ENCODE measurements around the gene TAS2R60. TPM values are rescaled to one million over a fixed set of nuclear protein-coding genes. Genes with fewer than 3 reads are reported as not detected.
A peak's percentile ranks its signal among the peaks of the same experiment; 100 is the strongest.

The TAS2R60 gene
- total and polyA plus RNA-seq, 9 of the 15 experiments (the other 6 are each of a cell fraction or from before 2014, with no cell fraction given) = 0.08 TPM; not detected in 8

DNA sequence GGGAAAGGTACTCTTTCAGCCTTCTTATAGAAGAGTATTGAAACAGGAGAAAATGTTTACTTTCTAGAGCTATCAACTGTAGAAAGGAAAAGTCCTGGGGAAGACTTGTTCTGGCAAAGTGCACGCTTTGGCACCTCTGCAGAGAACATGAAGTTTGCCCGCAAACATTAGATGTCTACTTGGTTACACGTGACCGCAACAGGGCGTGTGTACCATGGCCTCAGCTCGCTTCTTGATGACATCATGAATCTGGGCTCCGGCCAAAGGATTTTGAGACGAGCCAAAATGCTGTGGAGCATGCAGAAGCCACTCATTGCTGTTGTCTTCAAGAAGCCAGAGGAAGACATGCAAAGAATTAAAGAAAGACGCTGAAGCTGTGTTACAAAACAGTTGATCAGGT lies 8.6 kb upstream of the TAS2R60 start:
- Histone ChIP-seq H3K27me3 (ENCODE audit: control insufficient read depth in 2 of 2, insufficient read depth in 2 of 2, low read length in 2 of 2) (no peaks in the 10 kb centered on the region), H3K4me1 (replicated peaks in 1 of 2; ENCODE audit: control insufficient read depth in 2 of 2, insufficient read depth in 2 of 2, low read length in 2 of 2) (peaks cover 0 to 3% of the 10 kb centered on the region in 2 experiments; a peak in 1 of 5 replicates), H3K9me1 (ENCODE audit: control insufficient read depth, insufficient read depth, low read length) (no peaks in the 10 kb centered on the region), H4K20me1 (replicated peaks; ENCODE audit: control insufficient read depth, insufficient read depth, low read length) (no peaks in the 10 kb centered on the region), H3K79me2 (ENCODE audit: control insufficient read depth, insufficient read depth, low read length) (no peaks in the 10 kb centered on the region), H3K4me3 (no peak overlapping the region), H3K36me3 (ENCODE audit: control insufficient read depth, insufficient read depth, low read length) (no peaks in the 10 kb centered on the region), H3K4me2 (ENCODE audit: insufficient read depth, low read length) (peak overlapping the region; percentile 11; the same call in 1 of the 2 replicates), H3K9me3 (replicated peaks; ENCODE audit: control insufficient read depth, insufficient read depth, low read depth, low read length) (no peaks in the 10 kb centered on the region), H3K27ac (ENCODE audit: extremely low read depth, low read depth, low read length) (no peak overlapping the region), H2AFZ (ENCODE audit: low read depth, low read length) (peak overlapping the region; percentile 69), H3K9ac (ENCODE audit: insufficient read depth in 1 of 2, low read depth in 2 of 2, low read length in 2 of 2) (no peak overlapping the region)
- ChIA-PET POLR2A (interaction anchor here (0.7 to 0.8 kb wide), 3 partner anchors 10 to 143 kb away, joined by 3 to 4 read pairs (median 3); no protein-coding TSS in a partner anchor), CTCF (ENCODE audit: low intra/inter-chr PET ratio) (no interaction called here)
- ATAC-seq = peak; percentile 72
- in situ Hi-C loops (cut with MboI) = no loop called here
- 28% methylated on average over 9 of the region's 9 CpGs for WGBS (ENCODE audit: insufficient coverage, low coverage, missing lambda C conversion rate)
- FAIRE-seq = peak; percentile 54
- peak in 1 of 4 experiments; percentile 61 for DNase-seq (ENCODE audit: extremely low read depth in 1 of 4, low spot score in 3 of 4)
- intact Hi-C loops (cut with micrococcal nuclease) = no loop called here
- BruUV-seq (replicated peaks) = no TSS peak
- TF ChIP-seq CXXC5 (CRISPR knock-in tag; IDR thresholded peaks at IDR 0.05) (peak; percentile 29; the same call in 1 of the 2 replicates), GTF3C2 (IDR thresholded peaks at IDR 0.05; ENCODE audit: borderline replicate concordance, extremely low read depth, insufficient read length) (no peak), ETV6 (IDR thresholded peaks at IDR 0.05; ENCODE audit: borderline replicate concordance in 1 of 2, low read depth in 2 of 2, low read length in 1 of 2) (no peak), ETV6 (CRISPR knock-in tag; IDR thresholded peaks at IDR 0.05; ENCODE audit: borderline replicate concordance) (no peak), ZBTB1 (CRISPR knock-in tag; IDR thresholded peaks at IDR 0.05; ENCODE audit: borderline replicate concordance, low read depth) (no peak), ZKSCAN8 (CRISPR knock-in tag; IDR thresholded peaks at IDR 0.05) (no peak), SMARCC2 (IDR thresholded peaks at IDR 0.05; ENCODE audit: low read depth) (no peak), CBX3 (IDR thresholded peaks at IDR 0.05; ENCODE audit: borderline replicate concordance in 1 of 2, low read length in 2 of 2) (peak in 1 of 2 experiments; percentile 13; a peak in 1 of 3 replicates), NELFE (IDR thresholded peaks at IDR 0.05; ENCODE audit: insufficient read depth, insufficient read length) (no peak), CREB1 (IDR thresholded peaks at IDR 0.05) (peak; percentile 56), CREB1 (CRISPR knock-in tag; IDR thresholded peaks at IDR 0.05) (no peak), KDM4B (IDR thresholded peaks at IDR 0.05; ENCODE audit: borderline replicate concordance in 2 of 2, low read depth in 1 of 2) (no peak), ZNF224 (CRISPR knock-in tag; IDR thresholded peaks at IDR 0.05) (no peak)
- TF ChIP-seq, protein P1, sequence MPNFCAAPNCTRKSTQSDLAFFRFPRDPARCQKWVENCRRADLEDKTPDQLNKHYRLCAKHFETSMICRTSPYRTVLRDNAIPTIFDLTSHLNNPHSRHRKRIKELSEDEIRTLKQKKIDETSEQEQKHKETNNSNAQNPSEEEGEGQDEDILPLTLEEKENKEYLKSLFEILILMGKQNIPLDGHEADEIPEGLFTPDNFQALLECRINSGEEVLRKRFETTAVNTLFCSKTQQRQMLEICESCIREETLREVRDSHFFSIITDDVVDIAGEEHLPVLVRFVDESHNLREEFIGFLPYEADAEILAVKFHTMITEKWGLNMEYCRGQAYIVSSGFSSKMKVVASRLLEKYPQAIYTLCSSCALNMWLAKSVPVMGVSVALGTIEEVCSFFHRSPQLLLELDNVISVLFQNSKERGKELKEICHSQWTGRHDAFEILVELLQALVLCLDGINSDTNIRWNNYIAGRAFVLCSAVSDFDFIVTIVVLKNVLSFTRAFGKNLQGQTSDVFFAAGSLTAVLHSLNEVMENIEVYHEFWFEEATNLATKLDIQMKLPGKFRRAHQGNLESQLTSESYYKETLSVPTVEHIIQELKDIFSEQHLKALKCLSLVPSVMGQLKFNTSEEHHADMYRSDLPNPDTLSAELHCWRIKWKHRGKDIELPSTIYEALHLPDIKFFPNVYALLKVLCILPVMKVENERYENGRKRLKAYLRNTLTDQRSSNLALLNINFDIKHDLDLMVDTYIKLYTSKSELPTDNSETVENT (CRISPR knock-in tag; IDR thresholded peaks at IDR 0.05) = no peak
- TF ChIP-seq, protein P2, sequence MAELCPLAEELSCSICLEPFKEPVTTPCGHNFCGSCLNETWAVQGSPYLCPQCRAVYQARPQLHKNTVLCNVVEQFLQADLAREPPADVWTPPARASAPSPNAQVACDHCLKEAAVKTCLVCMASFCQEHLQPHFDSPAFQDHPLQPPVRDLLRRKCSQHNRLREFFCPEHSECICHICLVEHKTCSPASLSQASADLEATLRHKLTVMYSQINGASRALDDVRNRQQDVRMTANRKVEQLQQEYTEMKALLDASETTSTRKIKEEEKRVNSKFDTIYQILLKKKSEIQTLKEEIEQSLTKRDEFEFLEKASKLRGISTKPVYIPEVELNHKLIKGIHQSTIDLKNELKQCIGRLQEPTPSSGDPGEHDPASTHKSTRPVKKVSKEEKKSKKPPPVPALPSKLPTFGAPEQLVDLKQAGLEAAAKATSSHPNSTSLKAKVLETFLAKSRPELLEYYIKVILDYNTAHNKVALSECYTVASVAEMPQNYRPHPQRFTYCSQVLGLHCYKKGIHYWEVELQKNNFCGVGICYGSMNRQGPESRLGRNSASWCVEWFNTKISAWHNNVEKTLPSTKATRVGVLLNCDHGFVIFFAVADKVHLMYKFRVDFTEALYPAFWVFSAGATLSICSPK (IDR thresholded peaks at IDR 0.05; ENCODE audit: borderline replicate concordance) = no peak
